Heart left ventricle (tissue), 16 donors: ENCODE data around the gene CDH26. TPM values are rescaled to one million over a fixed set of nuclear protein-coding genes. Genes with fewer than 3 reads are reported as not detected.

Experiments used
- ATAC-seq, 4 donors: fragments of 200-7000 bp; cut with Tn5 transposase; one replicate each; pipeline ENCODE4 v1.9.1; 2020 to 2022; ENCODE audit warnings: moderate library complexity in 4 of 4, mild to moderate bottlenecking in 3 of 4, moderate number of reproducible peaks in 1 of 4
- DNase-seq, 5 donors: peaks; one replicate each; pipeline ENCODE4 v3.0.0-alpha.2; 2020
- H3K27ac ChIP-seq, 12 donors: fragments of 200-600 bp; sonication (generic) in 4 of 12; one replicate each; pipeline versions ENCODE4 v1.5.0 to v1.8.0; 2016 to 2022; ENCODE audit warnings: mild to moderate bottlenecking in 2 of 12
- H3K27me3 ChIP-seq, 9 donors: fragments of 200-600 bp; sonication (generic) in 2 of 9; one replicate each; pipeline versions ENCODE4 v1.5.1 to v1.8.0; 2016 to 2022; ENCODE audit warnings: mild to moderate bottlenecking in 3 of 9
- H3K36me3 ChIP-seq, 9 donors: fragments of 200-600 bp; sonication (generic) in 2 of 9; one replicate each; pipeline versions ENCODE4 v1.5.0 to v1.8.0; 2018 to 2022; ENCODE audit warnings: mild to moderate bottlenecking in 2 of 9
- H3K4me1 ChIP-seq, 12 donors: fragments of 200-600 bp; sonication (generic) in 4 of 12; one replicate each; pipeline versions ENCODE4 v1.5.0 to v1.8.0; 2016 to 2022; ENCODE audit warnings: mild to moderate bottlenecking in 3 of 12
- H3K4me3 ChIP-seq, 12 donors: fragments of 200-600 bp; sonication (generic) in 4 of 12; one replicate each; pipeline versions ENCODE4 v1.5.0 to v1.8.0; 2017 to 2022; ENCODE audit warnings: mild to moderate bottlenecking in 9 of 12, moderate library complexity in 4 of 12
- H3K9me3 ChIP-seq, 12 donors: fragments of 200-600 bp; sonication (generic) in 4 of 12; one replicate each; pipeline versions ENCODE4 v1.5.0 to v1.8.0; 2016 to 2022; ENCODE audit warnings: mild to moderate bottlenecking in 1 of 12
- CTCF ChIP-seq, 12 donors: fragments of 200-600 bp; sonication (generic) in 4 of 12; IDR thresholded peaks; one replicate each; pipeline versions ENCODE4 v1.5.0 to v1.8.0; 2018 to 2022; ENCODE audit warnings: antibody characterized with exemption in 12 of 12, mild to moderate bottlenecking in 5 of 12
- POLR2A ChIP-seq, 2 donors: fragments of 450-650 bp; IDR thresholded peaks; one replicate each; pipeline ENCODE4 v1.6.1; 2017; ENCODE audit warnings: antibody characterized with exemption in 2 of 2, mild to moderate bottlenecking in 2 of 2, moderate library complexity in 2 of 2
- WGBS, 4 donors: extraction: QIAGEN DNeasy Blood & Tissue Kit in 2 of 4; methylation state at CpG; one replicate each; pipeline versions ENCODE4 v1.1.5 to v1.1.7; 2013 to 2018; 5-methylcytosine and 5-hydroxymethylcytosine counted together
- intact Hi-C, 10 donors: fragments of 100-400 bp; cut with DNase I; formaldehyde crosslinking; loops; one replicate each; pipeline versions ENCODE4 v1.11.1 to v1.14.2; 2022
- polyA plus RNA-seq, 2 donors: library from polyadenylated mRNA; stranded (reverse); fragments of 200-250 nt; gene quantifications; one replicate each; pipeline ENCODE4 v1.2.3, GENCODE V29; 2013
- total RNA-seq, 9 donors: library from RNA; depleted of rRNA in 2 of 9; stranded (reverse); fragments of >200 nt in 2 of 9; fragmentation: NEBNext Ultra II Directional in 3 of 9; extraction: Animal tissue kit (Norgen Biotek cat#: 25700) in 3 of 9; gene quantifications; one replicate each; pipeline versions ENCODE4 v1.1.0 to v1.2.4, GENCODE V29; 2016 to 2023
- donor health status: ischemic (EF 13 %, LVEDD 7.1; RV severe dilation, severe dysfunction).
- donor health status: healthy with polysubstance abuse.
- donor health status: DM: no; HTN: yes; CAD: no.
- donor health status: DM: no; HTN: no; CAD: no.
- donor health status: ischemic (EF 25% LVEDD 6.9; RV normal size, moderate dysfunction).
- donor health status: ischemic (EF 25% LVEDD 5.7; RV mildly dilated, moderate dysfunction).
- donor health status: healthy.
- donor health status: DM: yes; HTN: yes; CAD: no.
- donor health status: ischemic (EF 35%, LVEDD 5.7; RV mildly dilated, moderate dysfunction).
- donor health status: nonischemic (EF 11% LVEDD 7.7; RV severe dilation, severe dysfunction).
- donor health status: DM: yes; HTN: yes; CAD: no.
- donor health status: PGD.
- donor health status: ischemic (EF 29% LVEDD 5.4; RV normal size, mild dysfunction).
- donor health status: nonischemic (EF 23%, LVEDD 6.1; RV moderate dilation, normal function).

CDH26 gene
- total and polyA plus RNA-seq, 11 donors = 0.30 to 2.0 (median 0.98) TPM

GRCh38 chr20:60057866-60058807, 99.9 kb downstream of the CDH26 start:
- Histone ChIP-seq H3K27me3 (peaks cover 0 to 3% (median 0%) of the 10 kb centered on the region in 9 donors), H3K36me3 (no peaks in the 10 kb centered on the region), H3K4me3 (peak overlapping the region in 1 of 12 donors; percentile 37), H3K4me1 (peaks cover 0 to 64% (median 17%) of the 10 kb centered on the region in 12 donors), H3K27ac (peak overlapping the region in 6 of 12 donors; percentile 1 to 80 (median 18)), H3K9me3 (no peaks in the 10 kb centered on the region)
- ATAC-seq (peak in 3 of 4 donors; percentile 41 to 58 (median 53)), DNase-seq (peak; percentile 35 to 79 (median 61))
- no peak for TF ChIP-seq CTCF (IDR thresholded peaks at IDR 0.05)
- no peak for TF ChIP-seq POLR2A (IDR thresholded peaks at IDR 0.05)
- intact Hi-C loops = loop anchor here in 8 of 10 donors (2.0 to 10.0 kb wide), 14 partner anchors 113 to 1839 kb away; partner anchors contain the start of genes FAM217B (in 1 of the 8) and PPP1R3D (in 1 of the 8)
- 52 to 58% (median 57%) methylated on average over 20 of the region's 20 CpGs for WGBS, 4 donors

- DNase-seq (no peak), ATAC-seq (no peak)
- H3K27ac ChIP-seq = peak overlapping the region in 5 of 12 donors; percentile 1 to 80 (median 11)
- 53 to 60% (median 59%) methylated on average over 9 of the region's 9 CpGs for WGBS, 4 donors
- intact Hi-C loops = loop anchor here in 8 of 10 donors (5.0 to 10.0 kb wide), 13 partner anchors 114 to 1838 kb away; partner anchors contain the start of genes FAM217B (in 1 of the 8) and PPP1R3D (in 1 of the 8)
- no peak for TF ChIP-seq POLR2A (IDR thresholded peaks at IDR 0.05)
- no peak for TF ChIP-seq CTCF (IDR thresholded peaks at IDR 0.05)
- no peaks in the 10 kb centered on the region for H3K9me3 ChIP-seq
- H3K36me3 ChIP-seq = no peaks in the 10 kb centered on the region
- peaks cover 0 to 1% (median 0%) of the 10 kb centered on the region in 9 donors for H3K27me3 ChIP-seq
- peaks cover 0 to 71% (median 17%) of the 10 kb centered on the region in 12 donors for H3K4me1 ChIP-seq
- peak overlapping the region in 1 of 12 donors; percentile 37 for H3K4me3 ChIP-seq
Observed at GRCh38 chr20:60058879-60059278, 100.7 kb downstream of the CDH26 start.

- Histone ChIP-seq H3K4me3 (no peak overlapping the region), H3K4me1 (peaks cover 0 to 71% (median 17%) of the 10 kb centered on the region in 12 donors), H3K27ac (peak overlapping the region in 1 of 12 donors; percentile 13), H3K27me3 (no peaks in the 10 kb centered on the region), H3K36me3 (no peaks in the 10 kb centered on the region), H3K9me3 (no peaks in the 10 kb centered on the region)
- ATAC-seq (no peak), DNase-seq (no peak)
- intact Hi-C loops = no loop called here
- 93 to 95% (median 94%) methylated on average over 9 to 13 of the region's 13 CpGs for WGBS, 4 donors
- TF ChIP-seq POLR2A (IDR thresholded peaks at IDR 0.05) (no peak), CTCF (IDR thresholded peaks at IDR 0.05) (no peak)
Observed at GRCh38 chr20:60060006-60060557, 101.9 kb downstream of the CDH26 start.

- Histone ChIP-seq H3K4me3 (no peak overlapping the region), H3K27me3 (no peaks in the 10 kb centered on the region), H3K9me3 (no peaks in the 10 kb centered on the region), H3K4me1 (peaks cover 0 to 66% (median 17%) of the 10 kb centered on the region in 12 donors), H3K36me3 (no peaks in the 10 kb centered on the region), H3K27ac (peak overlapping the region in 1 of 12 donors; percentile 13)
- WGBS, 4 donors = 93 to 96% (median 95%) methylated on average over 4 of the region's 4 CpGs
- intact Hi-C loops = no loop called here
- ATAC-seq (peak in 3 of 4 donors; percentile 9 to 33 (median 16)), DNase-seq (peak in 1 of 5 donors; percentile 54)
- TF ChIP-seq CTCF (IDR thresholded peaks at IDR 0.05) (no peak), POLR2A (IDR thresholded peaks at IDR 0.05) (no peak)
Observed at GRCh38 chr20:60060593-60060992, 102.4 kb downstream of the CDH26 start.
